HAP-1 (cell line): ENCODE results near the gene CTU2.

Experiments used
- DNase-seq, 2 experiments: peaks; one replicate each; pipeline ENCODE4 v3.0.0-alpha.2; 2016 to 2020; ENCODE audit warnings: low spot score in 2 of 2
- H3K27me3 ChIP-seq: fragments of 250-450 bp; sonication (Bioruptor Pico); 2 replicates; pipeline ENCODE4 v1.5.1; 2020; ENCODE audit warnings: low read depth, mild to moderate bottlenecking, moderate library complexity
- H3K36me3 ChIP-seq: fragments of 250-450 bp; sonication (Bioruptor Pico); replicated peaks from 2 replicates; pipeline ENCODE4 v1.5.1; 2020; ENCODE audit warnings: mild to moderate bottlenecking
- H3K4me1 ChIP-seq: fragments of 250-450 bp; sonication (Bioruptor Pico); 2 replicates; pipeline ENCODE4 v1.5.1; 2020; ENCODE audit warnings: mild to moderate bottlenecking
- H3K4me3 ChIP-seq: fragments of 250-450 bp; sonication (Bioruptor Pico); 2 replicates; pipeline ENCODE4 v1.5.1; 2020; ENCODE audit warnings: mild to moderate bottlenecking, moderate library complexity
- H3K9me3 ChIP-seq: fragments of 250-450 bp; sonication (Bioruptor Pico); 2 replicates; pipeline ENCODE4 v1.5.1; 2020; ENCODE audit warnings: mild to moderate bottlenecking, moderate library complexity
- in situ Hi-C: fragments of 300-500 bp; cut with MboI; formaldehyde crosslinking; loops from 3 replicates; pipeline ENCODE4 v1.14.3; 2020; ENCODE audit warnings: low sequenced_read_pairs, inconsistent platforms, mixed read lengths

Gene CTU2

DNA sequence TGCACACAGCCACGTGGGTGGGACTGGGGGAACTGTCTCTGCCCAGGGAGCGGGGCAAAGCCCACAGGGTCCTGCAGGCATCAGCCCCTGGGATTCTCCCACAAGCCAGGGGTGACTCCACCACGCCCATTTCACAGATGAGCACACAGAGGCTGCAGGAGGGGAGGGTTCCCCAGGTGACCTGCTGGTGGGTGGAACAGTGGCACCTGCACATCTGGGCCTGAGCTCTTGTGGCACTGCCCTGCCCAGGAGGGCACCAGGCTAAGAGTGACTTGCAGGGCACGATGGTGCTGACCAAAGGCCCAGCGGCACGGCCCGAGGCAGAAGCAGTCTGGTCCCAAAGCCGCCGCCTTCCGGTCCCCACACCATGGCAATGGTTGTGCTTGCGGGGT lies 54.8 kb downstream of the CTU2 start:
- in situ Hi-C loops, result no loop called here
- Histone ChIP-seq H3K36me3 (peaks cover 9% of the 10 kb centered on the region; the same call in 1 of the 2 replicates), H3K4me1 (peaks cover 2% of the 10 kb centered on the region; the same call in 1 of the 2 replicates), H3K9me3 (no peaks in the 10 kb centered on the region), H3K27me3 (no peaks in the 10 kb centered on the region), H3K4me3 (no peak overlapping the region)
- no peak for DNase-seq

DNA sequence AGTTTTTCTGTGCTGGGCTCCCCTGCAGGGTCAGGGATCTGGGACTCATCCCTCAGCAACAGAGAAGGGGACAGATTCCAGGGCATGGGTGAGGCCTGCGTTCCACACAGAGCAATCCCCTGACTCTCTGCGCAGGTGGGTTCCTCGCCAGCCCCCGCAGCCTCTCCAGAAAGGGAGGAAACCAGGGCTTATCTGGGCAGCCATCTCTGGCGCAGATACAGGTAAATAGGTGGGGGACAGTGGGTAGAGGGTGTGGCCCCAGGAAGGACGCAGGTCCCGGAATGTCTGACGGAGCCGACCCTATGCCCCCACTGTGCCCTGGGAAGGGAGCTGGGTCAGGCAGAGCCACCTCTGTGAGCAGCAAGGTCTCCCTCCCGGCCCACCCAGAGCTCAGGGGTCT lies 55.5 kb downstream of the CTU2 start:
- in situ Hi-C loops, result no loop called here
- no peaks in the 10 kb centered on the region for H3K27me3 ChIP-seq
- no peaks in the 10 kb centered on the region for H3K9me3 ChIP-seq
- peaks cover 2% of the 10 kb centered on the region; the same call in 1 of the 2 replicates for H3K4me1 ChIP-seq
- H3K4me3 ChIP-seq, result no peak overlapping the region
- DNase-seq, result no peak
- peaks cover 9% of the 10 kb centered on the region; the same call in 1 of the 2 replicates for H3K36me3 ChIP-seq

DNA sequence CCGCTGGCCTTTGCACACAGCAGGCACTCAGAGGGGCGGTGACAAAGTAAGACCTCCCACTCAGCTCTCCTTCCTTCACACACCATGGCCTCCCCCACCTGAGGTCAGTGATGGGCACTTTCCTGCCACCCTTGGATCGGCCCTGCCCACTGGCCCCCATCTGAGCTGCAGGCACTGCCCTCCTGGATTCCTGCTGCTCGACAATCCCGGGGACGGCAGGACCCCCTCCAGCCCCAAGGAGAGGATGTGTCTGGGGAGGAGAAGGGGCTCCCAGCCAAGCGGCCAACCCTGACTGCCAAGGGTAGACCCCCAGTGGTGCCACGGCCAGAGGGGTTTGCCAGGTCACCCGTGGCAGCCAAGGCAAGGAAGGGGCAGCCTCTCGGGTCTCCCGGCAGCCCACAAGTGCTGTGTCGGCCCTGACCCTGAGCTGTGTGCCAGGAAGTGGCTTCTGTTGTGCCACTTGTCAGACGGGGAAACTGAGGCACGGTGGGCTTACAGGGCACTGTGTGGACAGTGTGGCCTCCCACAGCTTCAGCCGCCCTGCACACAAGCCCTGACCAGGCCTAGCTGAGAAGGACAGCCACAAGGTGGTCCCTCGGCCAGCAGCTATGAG lies 56.1 kb downstream of the CTU2 start:
- H3K27me3 ChIP-seq, result no peaks in the 10 kb centered on the region
- no peaks in the 10 kb centered on the region for H3K9me3 ChIP-seq
- H3K36me3 ChIP-seq, result peaks cover 9% of the 10 kb centered on the region; the same call in 1 of the 2 replicates
- in situ Hi-C loops, result no loop called here
- H3K4me1 ChIP-seq, result peaks cover 2% of the 10 kb centered on the region; the same call in 1 of the 2 replicates
- H3K4me3 ChIP-seq, result no peak overlapping the region
- DNase-seq, result no peak

DNA sequence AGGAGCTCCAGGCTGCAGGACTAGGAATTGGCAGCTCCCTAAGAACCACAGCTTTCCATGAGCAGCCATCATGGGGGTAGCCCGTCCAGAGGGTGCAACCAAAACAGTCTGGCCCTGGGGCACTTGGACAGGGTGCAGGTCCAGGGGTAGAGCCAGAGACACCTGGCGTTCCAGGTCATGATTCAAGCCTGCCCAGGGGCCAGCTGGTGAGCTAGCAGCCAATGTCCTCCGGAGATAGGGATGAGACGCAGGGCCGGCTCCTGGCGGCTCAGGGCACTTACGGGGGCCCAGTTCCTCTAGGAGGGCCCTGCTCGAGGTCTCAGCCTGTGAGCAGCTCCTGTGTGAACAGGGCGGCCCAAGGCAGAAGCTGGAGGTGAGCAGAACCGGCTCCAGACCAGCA lies 56.6 kb downstream of the CTU2 start:
- in situ Hi-C loops, result no loop called here
- no peak overlapping the region for H3K4me3 ChIP-seq
- no peaks in the 10 kb centered on the region for H3K9me3 ChIP-seq
- peaks cover 2% of the 10 kb centered on the region; the same call in 1 of the 2 replicates for H3K4me1 ChIP-seq
- H3K27me3 ChIP-seq, result no peaks in the 10 kb centered on the region
- peaks cover 9% of the 10 kb centered on the region; the same call in 1 of the 2 replicates for H3K36me3 ChIP-seq
- DNase-seq, result no peak

DNA sequence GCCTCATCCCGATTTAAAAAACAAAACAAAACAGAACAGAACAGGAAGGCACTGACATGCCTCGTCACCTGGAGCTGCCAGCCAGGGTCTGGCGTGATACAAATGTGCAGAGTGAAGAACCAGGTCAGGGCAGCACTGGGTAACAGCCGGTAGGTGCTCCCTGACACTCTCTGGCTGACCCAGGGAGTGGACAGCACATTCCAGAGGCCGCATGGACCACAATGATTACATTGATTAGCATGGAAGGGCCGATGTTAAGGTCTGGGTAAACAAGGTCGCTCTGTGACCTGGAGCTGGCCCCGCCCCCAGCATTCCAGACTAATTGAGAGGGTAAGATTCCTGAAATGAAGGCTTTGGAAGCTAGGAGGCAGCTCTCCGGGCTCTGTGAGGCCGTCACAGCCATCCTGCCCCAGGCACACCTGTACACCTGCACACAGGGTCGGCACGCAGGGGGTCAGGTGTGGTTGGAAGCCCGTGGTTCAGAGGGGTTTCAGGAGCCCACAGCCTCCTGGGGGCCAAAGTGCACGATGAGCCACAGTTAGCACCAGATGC lies 57.3 kb downstream of the CTU2 start:
- in situ Hi-C loops, result no loop called here
- DNase-seq, result peak in 1 of 2 experiments; percentile 54

DNA sequence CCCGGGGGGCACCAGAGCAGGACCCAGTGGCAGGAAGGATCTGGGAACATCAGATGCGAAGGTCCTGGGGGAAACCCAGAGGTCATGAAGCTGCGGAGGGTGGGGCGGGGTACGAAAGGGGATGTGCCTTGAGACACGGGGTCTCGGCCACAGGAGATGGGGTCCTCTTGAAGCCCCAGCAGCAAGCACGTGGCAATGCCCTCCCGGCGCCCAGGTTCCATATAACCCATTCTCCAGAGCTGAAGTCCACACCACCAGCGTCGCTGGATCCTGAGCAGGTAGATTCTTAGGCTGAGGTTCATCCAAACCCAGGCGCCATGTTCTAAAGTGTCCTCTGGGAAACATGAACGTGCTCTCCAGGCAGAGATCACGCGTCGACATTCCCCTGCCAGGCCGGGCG lies 57.8 kb downstream of the CTU2 start:
- peaks cover 2% of the 10 kb centered on the region; the same call in 1 of the 2 replicates for H3K4me1 ChIP-seq
- no peak overlapping the region for H3K4me3 ChIP-seq
- no peak for DNase-seq
- H3K27me3 ChIP-seq, result no peaks in the 10 kb centered on the region
- H3K36me3 ChIP-seq, result peaks cover 9% of the 10 kb centered on the region
- in situ Hi-C loops, result no loop called here
- H3K9me3 ChIP-seq, result no peaks in the 10 kb centered on the region

More for the DNA sequence above, 57.3 kb downstream of the CTU2 start:
- H3K36me3 ChIP-seq, result peaks cover 9% of the 10 kb centered on the region; the same call in 1 of the 2 replicates
- H3K9me3 ChIP-seq, result no peaks in the 10 kb centered on the region
- H3K27me3 ChIP-seq, result no peaks in the 10 kb centered on the region
- H3K4me1 ChIP-seq, result peaks cover 2% of the 10 kb centered on the region; the same call in 1 of the 2 replicates
- H3K4me3 ChIP-seq, result no peak overlapping the region

DNA sequence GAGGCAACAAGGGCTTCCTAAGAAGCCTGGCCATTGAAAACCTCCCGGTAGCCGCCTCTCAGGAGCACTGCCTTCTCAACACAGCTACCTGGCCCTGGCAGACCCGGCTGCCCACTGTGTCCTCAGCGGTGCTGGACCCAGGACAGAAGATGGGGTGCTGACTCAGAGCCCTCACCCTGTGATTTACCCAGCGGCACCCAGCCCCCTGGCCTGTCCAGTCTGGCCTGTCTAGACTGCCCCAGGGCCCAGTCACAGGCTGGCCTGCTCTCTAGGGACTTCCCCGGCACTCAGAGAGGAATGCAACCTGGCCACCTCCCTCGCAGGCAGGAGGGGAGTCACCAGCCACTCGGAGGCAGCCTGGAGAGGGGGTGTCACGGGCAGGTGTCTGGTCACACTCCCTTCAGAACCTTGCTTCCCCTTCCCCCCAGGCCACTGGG lies 58.6 kb downstream of the CTU2 start:
- in situ Hi-C loops, result no loop called here
- no peak overlapping the region for H3K4me3 ChIP-seq
- H3K27me3 ChIP-seq, result no peaks in the 10 kb centered on the region
- H3K9me3 ChIP-seq, result no peaks in the 10 kb centered on the region
- DNase-seq, result no peak
- peaks cover 5% of the 10 kb centered on the region for H3K4me1 ChIP-seq
- peaks cover 9% of the 10 kb centered on the region for H3K36me3 ChIP-seq
